Stimulated activated CD4-positive, alpha-beta T cell treated with anti-CD3 and anti-CD28 coated beads, Interleukin-1b, Interleukin-23, amount 100 ng/mL, for 4 hours (primary cell): ENCODE results near the gene HBQ1.
"Not testable (repeated sequence)": the region's sequence is repeated elsewhere in the genome, so short reads cannot be mapped to it uniquely, and the experiment has no call there.

ENCODE experiments used
- DNase-seq, 2 donors: peaks; one replicate each; pipeline ENCODE4 v3.0.0-alpha.2; 2020; ENCODE audit warnings: low read depth in 2 of 2

Gene HBQ1

GRCh38 chr16:209359-209758 lies 29.1 kb downstream of the HBQ1 start:
- DNase-seq = not testable (repeated sequence)

GRCh38 chr16:211631-212180 lies 31.4 kb downstream of the HBQ1 start:
- not testable (repeated sequence) for DNase-seq

GRCh38 chr16:212999-213398 lies 32.7 kb downstream of the HBQ1 start:
- DNase-seq = no peak

GRCh38 chr16:220021-220420 lies 39.8 kb downstream of the HBQ1 start:
- DNase-seq = no peak

GRCh38 chr16:228151-228851 lies 48.0 kb downstream of the HBQ1 start:
- DNase-seq = no peak

- peak; percentile 81 for DNase-seq
Observed at GRCh38 chr16:228852-229730, 48.8 kb downstream of the HBQ1 start, which contains the start of gene LUC7L. LUC7L (minus strand) TSS chr16:229449; CDS start chr16:229339, 110 bp downstream.

- no peak for DNase-seq
Observed at GRCh38 chr16:229731-230281, 49.5 kb downstream of the HBQ1 start.

- not testable (repeated sequence) for DNase-seq
Observed at GRCh38 chr16:230351-230750, 50.1 kb downstream of the HBQ1 start.
